Stimulated activated naive CD8-positive, alpha-beta T cell treated with anti-CD3 and anti-CD28 coated beads, Interleukin-15, amount 100 ng/mL, for 72 hours (primary cell): Measurements from ENCODE around the gene EPN1.

Experiments
- ATAC-seq: fragments of 150-1000 bp; cut with Tn5 transposase; 2 replicates; pipeline ENCODE4 v1.10.0; 2021; ENCODE audit warnings: mild to moderate bottlenecking, moderate library complexity
- DNase-seq, 2 donors: peaks; one replicate each; pipeline ENCODE4 v3.0.0; 2021 to 2022
- H3K27ac Mint-ChIP-seq, 2 donors: one replicate each; pipeline ENCODE4 v1.8.0; 2022; ENCODE audit warnings: mild to moderate bottlenecking in 2 of 2, mixed read lengths in 2 of 2, moderate library complexity in 2 of 2
- H3K27me3 Mint-ChIP-seq: one replicate; pipeline ENCODE4 v1.8.0; 2022; ENCODE audit warnings: mixed read lengths
- H3K4me1 Mint-ChIP-seq: one replicate; pipeline ENCODE4 v1.8.0; 2022; ENCODE audit warnings: mild to moderate bottlenecking, mixed read lengths
- H3K4me3 Mint-ChIP-seq, 2 donors: one replicate each; pipeline ENCODE4 v1.8.0; 2022; ENCODE audit warnings: mild to moderate bottlenecking in 2 of 2, mixed read lengths in 2 of 2, moderate library complexity in 1 of 2
- H3K9me3 Mint-ChIP-seq, 2 donors: one replicate each; pipeline ENCODE4 v1.8.0; 2022; ENCODE audit warnings: mixed read lengths in 2 of 2

EPN1 gene

DNA sequence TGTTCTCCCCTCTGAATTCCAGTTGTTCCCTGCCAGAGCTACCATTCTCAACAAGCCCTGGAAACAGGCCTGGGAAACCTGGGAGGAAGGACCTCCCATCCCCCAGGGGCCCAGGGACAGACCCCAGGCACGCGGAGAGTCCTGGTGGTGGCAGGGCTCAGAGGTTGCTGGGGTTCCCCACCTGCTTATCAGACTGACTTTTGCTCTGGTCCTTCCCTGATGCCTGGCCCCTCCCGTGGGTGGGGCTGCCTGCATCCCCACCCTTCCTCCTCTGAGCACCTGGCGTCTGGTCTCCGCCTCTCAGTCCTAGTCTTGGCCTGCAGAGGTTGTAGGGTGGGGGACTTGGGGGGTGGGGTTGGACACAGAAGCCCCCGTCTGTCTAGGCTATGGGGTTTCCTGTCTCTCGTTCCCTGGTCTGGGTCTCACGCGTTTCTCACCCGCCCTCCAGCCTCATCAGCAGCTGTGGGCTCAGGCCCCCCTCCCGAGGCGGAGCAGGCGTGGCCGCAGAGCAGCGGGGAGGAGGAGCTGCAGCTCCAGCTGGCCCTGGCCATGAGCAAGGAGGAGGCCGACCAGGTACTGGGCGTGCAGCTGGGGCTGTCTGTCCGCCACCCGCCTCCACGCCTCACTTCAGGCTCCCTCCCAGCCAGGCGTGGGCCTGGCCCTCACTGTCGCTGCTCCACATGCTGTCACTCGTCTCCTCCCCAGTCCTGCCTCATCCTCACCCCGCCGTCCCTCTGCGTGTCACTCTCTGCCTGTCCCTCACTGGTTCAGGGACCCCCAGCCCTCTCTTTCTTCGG is 13.6 kb downstream of the EPN1 start:
- H3K27ac Mint-ChIP-seq: peak overlapping the region in 1 of 2 donors; percentile 93
- no peak overlapping the region for H3K4me3 Mint-ChIP-seq
- ATAC-seq: no peak
- no peaks in the 10 kb centered on the region for H3K27me3 Mint-ChIP-seq
- no peak for DNase-seq
- H3K9me3 Mint-ChIP-seq: no peaks in the 10 kb centered on the region
- peaks cover 12% of the 10 kb centered on the region for H3K4me1 Mint-ChIP-seq

DNA sequence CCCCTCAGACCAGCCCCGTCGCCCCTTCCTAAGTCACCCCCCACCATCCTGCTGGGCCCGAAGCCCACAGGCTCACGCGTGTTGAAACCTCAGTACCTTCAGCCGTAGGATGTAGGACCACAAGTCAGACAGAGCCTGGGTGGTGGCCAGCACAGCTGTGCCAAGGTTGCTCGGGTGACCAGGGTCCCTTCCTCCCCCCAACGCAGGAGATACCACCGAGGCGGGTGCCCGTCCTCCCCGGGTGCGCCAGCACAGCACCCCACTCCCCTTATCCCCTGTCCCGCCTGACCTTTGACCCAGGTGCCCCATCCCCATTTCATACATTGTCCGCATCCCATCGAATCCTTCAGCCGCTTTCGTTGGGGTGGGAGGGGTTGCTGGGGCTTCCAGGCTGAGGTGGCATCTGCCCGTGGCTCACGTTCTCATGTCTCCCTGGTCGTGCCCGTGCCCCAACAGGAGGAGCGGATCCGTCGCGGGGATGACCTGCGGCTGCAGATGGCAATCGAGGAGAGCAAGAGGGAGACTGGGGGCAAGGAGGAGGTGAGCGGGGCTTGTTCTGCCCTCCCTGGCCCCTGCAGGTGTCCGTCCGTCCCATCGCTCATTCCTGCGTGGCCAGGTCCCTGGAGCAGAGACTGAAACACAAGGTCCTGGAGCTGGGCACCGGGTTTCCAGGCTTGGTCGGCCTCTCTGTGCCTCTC is 14.5 kb downstream of the EPN1 start:
- H3K27me3 Mint-ChIP-seq: no peaks in the 10 kb centered on the region
- peaks cover 12% of the 10 kb centered on the region for H3K4me1 Mint-ChIP-seq
- no peaks in the 10 kb centered on the region for H3K9me3 Mint-ChIP-seq
- H3K27ac Mint-ChIP-seq: peak overlapping the region in 1 of 2 donors; percentile 33
- H3K4me3 Mint-ChIP-seq: no peak overlapping the region
- no peak for ATAC-seq
- DNase-seq: no peak

DNA sequence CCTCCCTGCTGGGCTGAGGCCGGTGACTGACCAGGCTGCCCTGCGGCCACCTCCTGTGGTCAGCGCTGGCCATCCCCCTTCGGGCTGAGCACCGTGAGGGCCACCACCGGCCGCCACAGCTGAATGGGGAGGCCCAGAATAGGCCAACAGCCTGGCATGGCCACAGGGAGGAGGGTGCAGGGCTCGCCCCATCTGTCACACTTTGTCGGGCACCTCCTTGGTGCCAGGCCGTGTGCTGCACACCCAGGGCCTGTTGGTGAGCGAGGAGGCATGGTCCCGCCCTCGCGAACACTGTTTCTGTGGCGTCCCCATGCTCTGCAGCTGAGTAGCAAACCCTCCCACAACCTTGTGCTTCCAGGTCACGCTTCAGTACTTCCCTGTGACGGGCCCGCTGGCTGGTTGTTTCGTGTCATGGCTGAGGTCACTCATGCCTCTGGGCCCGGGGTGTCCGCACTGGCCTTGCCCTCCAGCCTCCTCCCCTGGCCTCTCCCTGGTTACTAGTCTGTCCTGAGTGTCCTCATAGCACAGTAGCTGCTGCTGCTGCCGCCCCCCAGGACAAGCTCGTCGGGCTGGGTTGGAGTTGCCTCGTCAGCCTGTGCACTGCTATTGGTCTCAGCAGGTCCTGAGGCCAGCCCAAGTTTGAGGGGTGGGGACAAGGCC is 15.2 kb downstream of the EPN1 start:
- Mint-ChIP-seq H3K9me3 (no peaks in the 10 kb centered on the region), H3K27me3 (no peaks in the 10 kb centered on the region), H3K4me1 (peaks cover 12% of the 10 kb centered on the region), H3K4me3 (no peak overlapping the region), H3K27ac (no peak overlapping the region)
- ATAC-seq (no peak), DNase-seq (no peak)

DNA sequence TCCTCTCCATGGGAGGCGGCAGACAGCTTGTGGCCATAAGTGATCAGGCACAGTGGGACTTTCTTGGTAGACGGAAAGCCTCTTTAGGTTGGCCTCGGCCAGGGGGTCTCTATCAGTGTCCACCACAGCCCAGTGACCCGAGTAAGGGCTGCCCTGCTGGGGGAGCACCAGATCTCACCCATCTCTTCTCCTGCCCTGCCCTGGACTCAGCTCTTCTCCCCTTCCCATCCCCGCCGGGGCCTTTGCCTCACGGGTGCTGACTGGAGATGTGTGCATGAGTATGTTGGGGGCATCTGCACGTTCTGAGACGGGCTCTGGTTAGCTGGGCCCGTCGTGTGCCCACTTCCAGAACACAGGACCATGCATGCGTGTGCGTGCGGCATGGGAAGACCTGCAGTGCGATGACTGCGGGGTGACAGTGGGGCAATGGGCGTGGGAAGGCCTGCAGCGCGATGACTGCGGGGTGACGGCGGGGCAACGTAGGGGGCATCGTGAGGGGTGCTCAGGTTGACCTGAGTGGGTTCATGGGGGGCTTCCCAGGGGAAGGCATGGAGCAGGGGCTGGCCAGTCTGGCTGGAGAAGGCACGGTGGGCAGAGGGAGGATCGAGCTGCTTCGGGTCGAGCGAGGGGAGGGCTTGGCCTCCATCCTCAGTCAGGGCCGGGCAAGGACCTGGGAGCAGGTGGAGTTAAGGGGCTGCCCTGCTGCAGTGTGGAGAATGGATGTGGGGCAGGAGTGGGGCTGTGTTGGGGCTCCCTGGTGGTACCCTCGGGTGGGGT is 15.9 kb downstream of the EPN1 start:
- DNase-seq: no peak
- peaks cover 6% of the 10 kb centered on the region for H3K4me1 Mint-ChIP-seq
- peak overlapping the region in 1 of 2 donors; percentile 38 for H3K27ac Mint-ChIP-seq
- ATAC-seq: no peak
- H3K4me3 Mint-ChIP-seq: no peak overlapping the region
- no peaks in the 10 kb centered on the region for H3K9me3 Mint-ChIP-seq
- H3K27me3 Mint-ChIP-seq: no peaks in the 10 kb centered on the region

DNA sequence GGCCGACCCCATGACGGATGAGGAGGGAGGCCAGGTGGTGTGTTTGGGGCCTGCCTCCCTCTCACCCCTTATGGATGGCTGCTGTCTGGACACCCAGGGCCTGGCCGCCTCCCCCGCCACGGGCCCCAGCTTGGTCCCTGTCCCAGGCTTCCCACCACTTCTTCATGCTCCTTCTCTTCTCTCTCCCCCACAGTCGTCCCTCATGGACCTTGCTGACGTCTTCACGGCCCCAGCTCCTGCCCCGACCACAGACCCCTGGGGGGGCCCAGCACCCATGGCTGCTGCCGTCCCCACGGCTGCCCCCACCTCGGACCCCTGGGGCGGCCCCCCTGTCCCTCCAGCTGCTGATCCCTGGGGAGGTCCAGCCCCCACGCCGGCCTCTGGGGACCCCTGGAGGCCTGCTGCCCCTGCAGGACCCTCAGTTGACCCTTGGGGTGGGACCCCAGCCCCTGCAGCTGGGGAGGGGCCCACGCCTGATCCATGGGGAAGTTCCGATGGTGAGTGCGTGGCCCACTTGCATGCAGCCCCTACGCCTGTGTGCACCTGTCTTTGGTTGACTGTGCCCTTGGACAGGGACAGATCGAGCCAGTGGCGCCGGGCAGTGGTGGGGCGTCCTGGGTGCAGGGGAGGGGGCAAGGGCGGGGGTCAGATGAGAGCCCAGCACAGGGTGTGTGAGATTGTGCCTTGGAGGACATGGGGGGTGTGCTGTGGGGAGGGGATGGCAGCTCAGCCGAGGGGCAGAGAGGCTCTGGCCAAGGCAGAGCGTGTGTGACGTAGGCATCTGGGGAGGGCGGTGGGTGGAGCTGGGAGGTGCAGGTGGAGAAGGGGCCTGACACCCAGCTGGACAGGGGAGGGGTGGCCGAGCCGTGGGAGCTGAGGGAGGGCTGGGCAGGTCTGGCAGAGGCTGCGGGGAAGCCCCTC is 16.8 kb downstream of the EPN1 start:
- ATAC-seq (peak; percentile 30), DNase-seq (no peak)
- no peak overlapping the region for H3K27ac Mint-ChIP-seq
- H3K4me1 Mint-ChIP-seq: no peaks in the 10 kb centered on the region
- no peaks in the 10 kb centered on the region for H3K27me3 Mint-ChIP-seq
- no peaks in the 10 kb centered on the region for H3K9me3 Mint-ChIP-seq
- H3K4me3 Mint-ChIP-seq: no peak overlapping the region

DNA sequence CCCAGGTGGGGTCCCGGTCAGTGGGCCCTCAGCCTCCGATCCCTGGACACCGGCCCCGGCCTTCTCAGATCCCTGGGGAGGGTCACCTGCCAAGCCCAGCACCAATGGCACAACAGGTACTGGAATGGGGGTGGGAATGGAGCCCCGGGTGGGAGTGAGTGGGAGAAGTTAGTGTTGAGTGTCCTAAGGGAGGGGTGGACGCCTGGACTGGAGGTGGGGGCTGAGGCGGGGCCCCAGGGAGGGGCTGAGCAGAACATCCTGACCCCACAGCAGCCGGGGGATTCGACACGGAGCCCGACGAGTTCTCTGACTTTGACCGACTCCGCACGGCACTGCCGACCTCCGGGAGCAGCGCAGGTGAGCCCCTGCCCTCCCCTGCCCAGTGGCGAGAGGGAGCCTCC is 17.7 kb downstream of the EPN1 start:
- Mint-ChIP-seq H3K27me3 (no peaks in the 10 kb centered on the region), H3K27ac (no peak overlapping the region), H3K9me3 (no peaks in the 10 kb centered on the region), H3K4me3 (no peak overlapping the region), H3K4me1 (no peaks in the 10 kb centered on the region)
- ATAC-seq (no peak), DNase-seq (no peak)

DNA sequence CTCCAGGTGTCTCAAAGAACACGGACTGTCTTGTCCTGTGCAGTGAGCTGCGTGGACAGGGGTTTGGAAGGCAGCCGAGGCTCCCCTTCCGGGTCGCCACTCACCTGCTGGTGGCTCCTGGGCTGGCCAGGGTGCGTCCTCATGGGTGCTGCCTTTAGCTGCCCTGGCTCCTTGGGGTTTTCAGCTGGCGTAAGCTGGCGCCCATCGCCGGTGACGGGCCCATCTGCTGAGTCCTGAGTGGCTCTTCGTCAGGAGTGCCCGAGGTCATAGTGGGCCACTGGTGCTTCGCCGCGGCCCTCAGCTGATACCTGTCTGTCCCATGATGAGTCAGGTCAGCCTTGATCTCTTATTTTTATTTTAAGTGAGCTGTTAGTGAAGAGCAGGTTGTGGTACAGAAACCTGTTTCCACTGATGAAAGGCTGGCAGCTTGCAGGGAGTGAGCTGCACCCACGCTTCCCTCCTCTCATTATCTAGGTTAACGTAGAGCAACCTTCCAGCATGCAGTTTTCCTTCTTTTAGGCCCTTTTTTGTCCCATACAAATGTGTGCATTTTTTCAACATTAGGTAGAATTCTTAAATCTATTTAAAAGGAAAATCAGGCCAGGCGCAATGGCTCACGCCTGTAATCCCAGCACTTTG is 18.4 kb downstream of the EPN1 start:
- H3K27ac Mint-ChIP-seq: no peak overlapping the region
- H3K4me1 Mint-ChIP-seq: no peaks in the 10 kb centered on the region
- ATAC-seq: no peak
- no peaks in the 10 kb centered on the region for H3K9me3 Mint-ChIP-seq
- H3K27me3 Mint-ChIP-seq: no peaks in the 10 kb centered on the region
- no peak for DNase-seq
- H3K4me3 Mint-ChIP-seq: no peak overlapping the region

DNA sequence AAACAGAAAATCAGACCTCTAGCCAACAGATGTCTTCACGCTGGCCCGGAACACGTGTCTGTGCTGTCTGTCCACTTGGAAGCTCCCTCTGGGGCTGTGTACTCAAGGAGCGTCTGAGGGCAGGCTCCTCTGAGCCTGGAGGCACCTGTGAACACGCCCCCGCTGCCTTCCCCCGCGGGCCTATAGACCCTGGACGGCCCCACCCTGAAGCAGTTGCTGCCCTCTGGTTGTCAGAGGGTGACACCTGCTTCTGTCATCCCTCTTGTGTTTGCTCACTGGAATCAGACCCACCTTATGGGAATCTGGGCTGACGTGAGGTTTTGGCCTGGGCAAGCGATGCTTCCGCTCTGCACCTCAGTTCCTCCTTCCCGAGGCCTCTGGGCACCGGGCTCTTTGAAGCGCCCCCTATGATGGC is 19.2 kb downstream of the EPN1 start:
- ATAC-seq (no peak), DNase-seq (no peak)
- no peak overlapping the region for H3K4me3 Mint-ChIP-seq
- no peaks in the 10 kb centered on the region for H3K27me3 Mint-ChIP-seq
- no peaks in the 10 kb centered on the region for H3K4me1 Mint-ChIP-seq
- no peak overlapping the region for H3K27ac Mint-ChIP-seq
- H3K9me3 Mint-ChIP-seq: no peaks in the 10 kb centered on the region

DNA sequence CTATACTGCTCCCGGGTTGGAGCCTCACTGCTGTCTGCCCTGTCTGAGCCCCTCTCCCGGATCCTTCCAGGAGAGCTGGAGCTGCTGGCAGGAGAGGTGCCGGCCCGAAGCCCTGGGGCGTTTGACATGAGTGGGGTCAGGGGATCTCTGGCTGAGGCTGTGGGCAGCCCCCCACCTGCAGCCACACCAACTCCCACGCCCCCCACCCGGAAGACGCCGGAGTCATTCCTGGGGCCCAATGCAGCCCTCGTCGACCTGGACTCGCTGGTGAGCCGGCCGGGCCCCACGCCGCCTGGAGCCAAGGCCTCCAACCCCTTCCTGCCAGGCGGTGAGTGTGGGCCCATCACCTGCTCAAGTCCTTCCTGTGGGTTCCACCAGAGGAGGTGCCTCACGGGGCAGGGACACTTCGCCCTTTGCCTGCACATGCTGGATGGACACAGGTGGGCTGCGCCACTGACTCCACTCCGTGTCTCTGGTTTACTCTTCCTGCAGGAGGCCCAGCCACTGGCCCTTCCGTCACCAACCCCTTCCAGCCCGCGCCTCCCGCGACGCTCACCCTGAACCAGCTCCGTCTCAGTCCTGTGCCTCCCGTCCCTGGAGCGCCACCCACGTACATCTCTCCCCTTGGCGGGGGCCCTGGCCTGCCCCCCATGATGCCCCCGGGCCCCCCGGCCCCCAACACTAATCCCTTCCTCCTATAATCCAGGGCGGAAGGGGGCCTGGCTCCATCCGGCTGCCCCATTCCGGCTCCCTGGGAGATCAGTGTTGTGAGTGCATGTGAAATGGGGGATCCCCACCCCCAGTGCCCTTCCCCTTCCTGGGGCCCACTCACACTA is 19.8 kb downstream of the EPN1 start:
- H3K4me1 Mint-ChIP-seq: no peaks in the 10 kb centered on the region
- no peak overlapping the region for H3K27ac Mint-ChIP-seq
- no peak for DNase-seq
- no peak overlapping the region for H3K4me3 Mint-ChIP-seq
- no peak for ATAC-seq
- H3K27me3 Mint-ChIP-seq: no peaks in the 10 kb centered on the region
- no peaks in the 10 kb centered on the region for H3K9me3 Mint-ChIP-seq

DNA sequence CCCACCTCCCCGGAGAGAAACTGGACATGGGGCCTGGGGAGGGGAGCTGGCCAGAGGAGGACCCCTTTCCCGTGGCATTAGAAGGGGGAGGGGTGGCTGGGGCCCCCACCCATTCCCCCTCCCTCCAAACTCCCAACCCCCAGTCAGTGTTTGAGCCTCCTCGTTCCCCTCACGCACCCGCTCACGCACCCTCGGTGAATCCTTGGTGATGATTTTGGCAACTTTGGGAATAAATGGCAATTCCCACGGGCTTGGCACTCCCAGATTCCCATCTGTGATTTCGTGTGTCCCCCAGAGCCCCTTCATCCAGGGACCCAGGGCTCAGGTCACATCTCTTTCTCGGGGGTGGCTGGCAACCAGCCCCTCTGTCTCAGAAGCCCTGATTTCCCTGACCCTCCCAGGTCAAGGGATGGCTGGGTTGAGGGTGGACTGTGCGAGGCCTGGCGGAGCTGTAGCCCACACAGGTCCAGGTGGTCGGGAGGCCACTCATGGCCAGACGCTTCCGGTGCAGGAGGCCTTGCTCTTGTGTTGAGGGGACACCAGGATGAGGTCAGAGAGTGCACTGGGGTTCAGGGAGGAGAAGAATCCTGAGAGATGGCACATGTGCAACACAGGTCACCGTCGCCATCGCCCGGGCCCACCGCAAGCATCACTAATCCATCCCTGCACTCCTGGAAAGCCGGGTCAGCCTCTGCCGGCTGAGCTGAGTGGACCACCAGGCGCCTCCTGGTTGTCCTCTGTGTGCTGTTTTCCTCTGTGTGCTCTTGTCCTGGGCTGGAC is 20.7 kb downstream of the EPN1 start:
- ATAC-seq: no peak
- Mint-ChIP-seq H3K4me1 (no peaks in the 10 kb centered on the region), H3K4me3 (no peak overlapping the region), H3K27me3 (no peaks in the 10 kb centered on the region), H3K9me3 (no peaks in the 10 kb centered on the region), H3K27ac (peak overlapping the region in 1 of 2 donors; percentile 76)
- DNase-seq: no peak

DNA sequence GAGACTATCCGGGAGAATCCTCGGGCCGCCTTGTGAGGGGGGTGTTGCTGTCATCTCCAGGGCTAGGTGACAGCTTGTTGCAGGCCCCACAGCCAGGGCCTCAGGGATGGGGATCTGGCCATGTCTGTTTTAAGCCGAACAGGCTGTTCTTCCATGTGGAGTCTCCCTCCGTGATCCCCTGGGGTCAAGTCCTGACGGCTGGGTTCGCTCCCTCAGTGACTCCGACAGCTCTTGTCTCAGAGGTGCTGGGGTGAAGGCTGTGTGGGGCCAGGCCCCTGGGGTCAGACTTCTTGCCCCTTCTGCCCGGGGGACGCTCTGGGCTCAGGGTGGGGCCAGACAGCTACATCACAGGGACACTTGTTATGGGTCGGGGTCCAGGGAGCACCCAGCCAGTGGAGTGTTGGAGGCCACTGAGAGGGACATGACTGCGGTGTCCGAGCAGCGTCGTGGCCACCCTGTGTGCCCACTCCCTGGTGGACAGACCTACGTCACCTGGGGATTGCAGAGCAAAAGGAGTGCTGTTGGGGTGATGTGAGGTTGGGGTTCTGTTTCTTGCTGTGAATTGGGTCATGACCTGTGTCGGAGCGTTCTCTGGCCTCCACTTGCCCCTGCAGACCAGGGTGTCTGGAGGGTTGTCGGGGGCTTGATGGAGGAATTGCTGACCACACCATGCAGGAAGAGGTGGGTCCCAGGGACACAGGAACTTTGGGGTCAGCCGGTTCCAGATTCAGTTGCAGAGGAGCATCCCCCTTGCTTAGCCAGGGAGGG is 21.5 kb downstream of the EPN1 start:
- Mint-ChIP-seq H3K4me3 (no peak overlapping the region), H3K27me3 (no peaks in the 10 kb centered on the region), H3K4me1 (no peaks in the 10 kb centered on the region), H3K9me3 (no peaks in the 10 kb centered on the region), H3K27ac (peak overlapping the region in 1 of 2 donors; percentile 77)
- ATAC-seq (no peak), DNase-seq (no peak)

DNA sequence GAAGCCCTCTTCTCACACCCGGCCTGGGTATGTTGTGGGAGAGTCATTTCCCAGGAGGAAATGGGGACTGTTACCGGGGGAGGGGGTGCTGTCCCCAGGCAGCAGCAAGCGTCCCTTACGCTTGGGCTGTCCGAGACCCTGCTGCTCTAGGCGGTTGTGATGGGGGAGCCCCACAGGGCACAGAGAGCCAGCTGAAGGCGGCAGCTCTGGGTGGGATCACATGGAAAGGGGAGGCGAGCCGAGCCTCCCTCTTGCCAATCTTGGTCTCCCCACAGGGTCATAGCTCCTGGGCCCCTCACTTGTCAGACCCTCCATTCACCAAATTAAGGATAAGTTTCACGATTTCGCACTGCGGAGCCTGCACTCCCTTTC is 22.0 kb downstream of the EPN1 start:
- Mint-ChIP-seq H3K27ac (peak overlapping the region in 1 of 2 donors; percentile 49), H3K9me3 (no peaks in the 10 kb centered on the region), H3K4me3 (no peak overlapping the region), H3K4me1 (no peaks in the 10 kb centered on the region), H3K27me3 (no peaks in the 10 kb centered on the region)
- no peak for DNase-seq
- ATAC-seq: no peak
